ENCODE results near the gene MLXIP. TPM values are rescaled to one million over a fixed set of nuclear protein-coding genes. Genes with fewer than 3 reads are reported as not detected.
A peak's percentile ranks its signal among the peaks of the same experiment; 100 is the strongest.

MLXIP gene
- total RNA-seq, 1 experiment from 2014 or later: 32.4 TPM

DNA sequence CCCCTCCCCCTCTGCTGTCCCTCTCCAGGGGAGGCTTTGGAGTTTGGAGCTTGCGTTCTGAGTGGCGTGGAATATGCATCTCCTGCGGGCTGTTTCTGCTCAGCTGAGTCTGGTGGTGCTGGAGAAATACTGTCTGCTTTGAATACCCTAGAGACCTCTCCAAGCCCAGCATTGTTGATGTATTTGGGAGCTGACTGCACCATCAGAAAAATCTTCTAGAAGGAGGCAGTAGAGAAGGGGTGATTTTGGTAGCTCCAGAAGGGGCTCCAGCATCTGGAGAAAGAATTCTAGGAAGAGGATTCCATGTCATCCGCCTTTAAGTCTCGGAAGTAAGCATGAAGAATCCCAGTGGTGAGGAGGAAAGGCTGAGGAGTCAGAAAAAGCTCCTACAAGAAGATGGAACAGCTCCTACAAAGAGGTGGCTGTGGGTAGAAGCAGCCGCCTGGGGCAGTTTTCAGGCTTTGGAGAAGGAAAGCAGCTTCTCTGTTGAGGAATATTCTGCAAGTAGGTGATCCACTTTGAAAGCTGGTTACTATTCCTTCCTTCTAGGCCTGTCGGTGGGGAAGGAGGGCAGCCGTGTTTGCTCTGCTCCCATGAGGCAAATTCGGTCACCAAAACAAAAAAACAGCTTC is 9.7 kb downstream of the MLXIP start:
- no peak overlapping the region for H3K18ac ChIP-seq (ENCODE audit: insufficient read length, low read depth, low read length)
- H4K91ac ChIP-seq (ENCODE audit: insufficient read length, low read depth, low read length): no peak overlapping the region
- H3K4me3 Mint-ChIP-seq: no peak overlapping the region
- no peak overlapping the region for H4K5ac ChIP-seq (ENCODE audit: insufficient read length, low read depth, low read length)
- peaks cover 1% of the 10 kb centered on the region; the same call in 1 of the 2 replicates for H3K79me2 ChIP-seq (ENCODE audit: insufficient read depth, low read length)
- H3K27me3 Mint-ChIP-seq (ENCODE audit: low read depth): no peaks in the 10 kb centered on the region
- H2BK5ac ChIP-seq (ENCODE audit: insufficient read length, low read length): no peak overlapping the region
- no peak overlapping the region for H3K27ac ChIP-seq (ENCODE audit: insufficient read length, low read depth, low read length)
- H3K56ac ChIP-seq (ENCODE audit: insufficient read length, low read depth, low read length): no peak overlapping the region
- peak overlapping the region in 2 of 3 experiments; percentile 29 to 32; a peak in 3 of 7 replicates for H3K27ac Mint-ChIP-seq
- WGBS (ENCODE audit: extremely low coverage, insufficient read length, low lambda C conversion rate): no CpG with 5 or more reads among the region's 9 CpGs
- no peaks in the 10 kb centered on the region for H3K9me3 ChIP-seq (ENCODE audit: control insufficient read depth, low read depth, low read length)
- H3K27me3 ChIP-seq (ENCODE audit: insufficient read depth, low read length): no peaks in the 10 kb centered on the region
- peaks cover 2% of the 10 kb centered on the region; the same call in 1 of the 2 replicates for H3K4me1 ChIP-seq (ENCODE audit: insufficient read depth, low read length)
- no peak overlapping the region for H3T11ph ChIP-seq (ENCODE audit: low read length)
- H2BK15ac ChIP-seq (ENCODE audit: low read depth, low read length): no peak overlapping the region
- no peak overlapping the region for H2AFZ ChIP-seq (ENCODE audit: low read length)
- TF ChIP-seq, protein P1, sequence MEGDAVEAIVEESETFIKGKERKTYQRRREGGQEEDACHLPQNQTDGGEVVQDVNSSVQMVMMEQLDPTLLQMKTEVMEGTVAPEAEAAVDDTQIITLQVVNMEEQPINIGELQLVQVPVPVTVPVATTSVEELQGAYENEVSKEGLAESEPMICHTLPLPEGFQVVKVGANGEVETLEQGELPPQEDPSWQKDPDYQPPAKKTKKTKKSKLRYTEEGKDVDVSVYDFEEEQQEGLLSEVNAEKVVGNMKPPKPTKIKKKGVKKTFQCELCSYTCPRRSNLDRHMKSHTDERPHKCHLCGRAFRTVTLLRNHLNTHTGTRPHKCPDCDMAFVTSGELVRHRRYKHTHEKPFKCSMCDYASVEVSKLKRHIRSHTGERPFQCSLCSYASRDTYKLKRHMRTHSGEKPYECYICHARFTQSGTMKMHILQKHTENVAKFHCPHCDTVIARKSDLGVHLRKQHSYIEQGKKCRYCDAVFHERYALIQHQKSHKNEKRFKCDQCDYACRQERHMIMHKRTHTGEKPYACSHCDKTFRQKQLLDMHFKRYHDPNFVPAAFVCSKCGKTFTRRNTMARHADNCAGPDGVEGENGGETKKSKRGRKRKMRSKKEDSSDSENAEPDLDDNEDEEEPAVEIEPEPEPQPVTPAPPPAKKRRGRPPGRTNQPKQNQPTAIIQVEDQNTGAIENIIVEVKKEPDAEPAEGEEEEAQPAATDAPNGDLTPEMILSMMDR (conservative IDR thresholded peaks at IDR 0.05): no peak
- H3K14ac ChIP-seq (ENCODE audit: insufficient read depth, low read length): no peak overlapping the region
- no peaks in the 10 kb centered on the region for H3K23me2 ChIP-seq (ENCODE audit: insufficient read length, low read depth, low read length, poor library complexity, severe bottlenecking)
- no peak overlapping the region for H3K4ac ChIP-seq (ENCODE audit: low read depth, low read length)
- no peak overlapping the region for H3K23ac ChIP-seq (ENCODE audit: insufficient read length, low read depth, low read length)
- DNase-seq: no peak
- H3K4me1 Mint-ChIP-seq: peaks cover 16 to 19% of the 10 kb centered on the region in 2 experiments
- no peaks in the 10 kb centered on the region for H3K79me1 ChIP-seq (ENCODE audit: insufficient read depth, low read depth, low read length, poor library complexity, severe bottlenecking)
- H4K8ac ChIP-seq (replicated peaks; ENCODE audit: insufficient read length, low read depth, low read length): no peak overlapping the region
- H3K36me3 Mint-ChIP-seq (ENCODE audit: insufficient read depth in 1 of 3, low read depth in 3 of 3): peaks cover 11 to 22% (median 16%) of the 10 kb centered on the region in 3 experiments; a peak in 6 of 7 replicates
- H2BK12ac ChIP-seq (ENCODE audit: insufficient read length, low read depth, low read length): no peak overlapping the region
- no peaks in the 10 kb centered on the region for H3K9me3 Mint-ChIP-seq
- no peak overlapping the region for H2AK5ac ChIP-seq (ENCODE audit: insufficient read length, low read length)
- H3K9ac ChIP-seq (ENCODE audit: extremely low read depth, insufficient read length, low read length): no peak overlapping the region
- no peaks in the 10 kb centered on the region for H4K20me1 ChIP-seq (ENCODE audit: control insufficient read depth, insufficient read depth, insufficient read length)
- no peak overlapping the region for H2BK120ac ChIP-seq (ENCODE audit: low read depth, low read length, poor library complexity, severe bottlenecking)
- no peak overlapping the region for H2BK20ac ChIP-seq (ENCODE audit: low read depth, low read length, poor library complexity, severe bottlenecking)
- no peak overlapping the region for H3K4me2 ChIP-seq (ENCODE audit: insufficient read depth, insufficient read length, low read length)

Measured in H9 (cell line).